PFSK-1 (cell line): ENCODE measurements around the gene LCE2B.
"Not testable (repeated sequence)": the region's sequence is repeated elsewhere in the genome, so short reads cannot be mapped to it uniquely, and the experiment has no call there.

Experiments
- FOXP2 ChIP-seq: optimal IDR thresholded peaks from 2 replicates; pipeline ENCODE3; 2011; ENCODE audit warnings: borderline replicate concordance, control low read depth, inconsistent platforms; ENCODE audit not compliant: insufficient read depth; ENCODE audit errors: extremely low read length, extremely low read depth
- POLR2AphosphoS5 ChIP-seq: IDR thresholded peaks from 2 replicates; pipeline ENCODE4 v1.6.1; 2012; ENCODE audit warnings: low read depth, mild to moderate bottlenecking, control low read depth, low read length, moderate library complexity
- SIN3A ChIP-seq: IDR thresholded peaks from 2 replicates; pipeline ENCODE4 v1.6.1; 2012; ENCODE audit warnings: mild to moderate bottlenecking, low read length, moderate library complexity, borderline replicate concordance; ENCODE audit not compliant: insufficient read depth
- TAF1 ChIP-seq: IDR thresholded peaks from 2 replicates; pipeline ENCODE4 v1.6.1; 2012; ENCODE audit warnings: low read length, control low read depth, borderline replicate concordance; ENCODE audit not compliant: insufficient read depth
- TF ChIP-seq, protein P1 (sequence below), 2 experiments: IDR thresholded peaks; 2 replicates each; pipeline versions ENCODE4 v1.6.1 to v1.8.0; 2011 to 2012; ENCODE audit warnings: low read depth in 2 of 2, low read length in 2 of 2, control low read depth in 1 of 2, inconsistent platforms in 1 of 2, mild to moderate bottlenecking in 1 of 2, moderate library complexity in 1 of 2; ENCODE audit not compliant: insufficient read depth in 1 of 2

LCE2B gene

DNA sequence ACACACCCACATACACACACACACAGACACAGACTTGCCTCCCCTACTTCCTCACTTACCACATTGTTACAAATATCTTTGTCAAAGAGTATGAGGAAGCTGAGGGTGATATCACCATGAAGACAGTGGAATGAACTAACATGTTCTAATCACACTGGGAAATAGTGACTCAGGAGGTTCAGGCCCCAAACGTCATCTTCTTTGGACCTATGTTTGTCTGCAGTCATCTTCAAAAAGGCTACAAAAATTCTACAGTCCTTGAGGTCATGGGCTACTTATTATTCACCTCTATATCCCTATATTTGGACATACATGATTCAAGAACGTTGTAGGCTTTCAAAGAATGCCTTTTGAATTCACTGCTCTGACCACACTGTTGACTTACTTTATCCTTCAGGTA lies 12.9 kb upstream of the LCE2B start:
- TF ChIP-seq POLR2AphosphoS5 (no peak), SIN3A (no peak), TAF1 (no peak), FOXP2 (no peak)
- TF ChIP-seq, protein P1, sequence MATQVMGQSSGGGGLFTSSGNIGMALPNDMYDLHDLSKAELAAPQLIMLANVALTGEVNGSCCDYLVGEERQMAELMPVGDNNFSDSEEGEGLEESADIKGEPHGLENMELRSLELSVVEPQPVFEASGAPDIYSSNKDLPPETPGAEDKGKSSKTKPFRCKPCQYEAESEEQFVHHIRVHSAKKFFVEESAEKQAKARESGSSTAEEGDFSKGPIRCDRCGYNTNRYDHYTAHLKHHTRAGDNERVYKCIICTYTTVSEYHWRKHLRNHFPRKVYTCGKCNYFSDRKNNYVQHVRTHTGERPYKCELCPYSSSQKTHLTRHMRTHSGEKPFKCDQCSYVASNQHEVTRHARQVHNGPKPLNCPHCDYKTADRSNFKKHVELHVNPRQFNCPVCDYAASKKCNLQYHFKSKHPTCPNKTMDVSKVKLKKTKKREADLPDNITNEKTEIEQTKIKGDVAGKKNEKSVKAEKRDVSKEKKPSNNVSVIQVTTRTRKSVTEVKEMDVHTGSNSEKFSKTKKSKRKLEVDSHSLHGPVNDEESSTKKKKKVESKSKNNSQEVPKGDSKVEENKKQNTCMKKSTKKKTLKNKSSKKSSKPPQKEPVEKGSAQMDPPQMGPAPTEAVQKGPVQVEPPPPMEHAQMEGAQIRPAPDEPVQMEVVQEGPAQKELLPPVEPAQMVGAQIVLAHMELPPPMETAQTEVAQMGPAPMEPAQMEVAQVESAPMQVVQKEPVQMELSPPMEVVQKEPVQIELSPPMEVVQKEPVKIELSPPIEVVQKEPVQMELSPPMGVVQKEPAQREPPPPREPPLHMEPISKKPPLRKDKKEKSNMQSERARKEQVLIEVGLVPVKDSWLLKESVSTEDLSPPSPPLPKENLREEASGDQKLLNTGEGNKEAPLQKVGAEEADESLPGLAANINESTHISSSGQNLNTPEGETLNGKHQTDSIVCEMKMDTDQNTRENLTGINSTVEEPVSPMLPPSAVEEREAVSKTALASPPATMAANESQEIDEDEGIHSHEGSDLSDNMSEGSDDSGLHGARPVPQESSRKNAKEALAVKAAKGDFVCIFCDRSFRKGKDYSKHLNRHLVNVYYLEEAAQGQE (IDR thresholded peaks at IDR 0.05; ENCODE audit: insufficient read depth in 1 of 2, low read depth in 2 of 2, low read length in 2 of 2), result no peak

DNA sequence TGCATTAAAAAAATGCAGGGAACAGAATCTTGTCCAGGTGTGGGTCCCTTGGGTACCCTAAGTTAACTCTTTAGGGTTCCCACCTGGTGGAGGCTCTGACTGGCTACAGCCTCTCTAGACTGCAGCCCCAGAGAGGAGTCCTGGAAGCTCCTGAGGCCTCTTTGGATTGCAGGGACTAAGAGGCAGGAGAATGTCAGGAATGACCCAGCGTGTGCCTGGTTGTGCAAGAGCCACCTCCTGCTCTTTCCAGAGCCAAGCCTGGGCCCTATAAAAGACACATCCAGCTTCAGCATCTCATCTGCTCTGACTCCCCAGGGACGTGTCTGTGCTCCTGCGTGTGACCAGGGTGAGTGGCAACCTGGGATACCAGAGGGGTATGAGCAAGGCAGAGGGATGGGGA lies 10.9 kb upstream of the LCE2B start, which contains the start of gene LCE2C:
Gene LCE2C, plus strand, starts transcription at position 297 of the 400 bp plus-strand sequence. CDS start 737 bp downstream, outside the sequence.
- not testable (repeated sequence) for TF ChIP-seq SIN3A, TAF1, FOXP2

DNA sequence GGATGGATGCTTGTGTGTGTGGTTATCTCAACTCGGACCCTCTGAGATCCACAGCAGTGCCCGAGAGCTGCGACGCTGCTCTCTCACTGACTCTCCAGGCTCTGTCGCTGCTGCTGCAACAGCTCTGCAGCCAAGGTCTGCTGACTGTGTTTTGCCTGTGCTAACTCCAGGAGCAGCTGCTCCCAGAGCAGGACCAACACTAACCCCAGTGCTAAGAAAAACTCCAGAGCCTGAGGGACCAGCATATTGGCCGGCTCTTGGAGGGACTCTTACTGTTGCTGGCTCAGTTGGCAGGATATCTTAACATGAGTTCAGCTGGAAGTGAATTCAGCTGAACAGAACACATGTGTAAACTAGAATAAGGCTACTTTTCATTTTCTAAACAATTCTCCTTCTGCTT lies 6.5 kb upstream of the LCE2B start:
- TF ChIP-seq TAF1 (no peak), SIN3A (no peak), POLR2AphosphoS5 (no peak), FOXP2 (no peak)
- TF ChIP-seq, protein P1 (IDR thresholded peaks at IDR 0.05; ENCODE audit: insufficient read depth in 1 of 2, low read depth in 2 of 2, low read length in 2 of 2), result no peak

DNA sequence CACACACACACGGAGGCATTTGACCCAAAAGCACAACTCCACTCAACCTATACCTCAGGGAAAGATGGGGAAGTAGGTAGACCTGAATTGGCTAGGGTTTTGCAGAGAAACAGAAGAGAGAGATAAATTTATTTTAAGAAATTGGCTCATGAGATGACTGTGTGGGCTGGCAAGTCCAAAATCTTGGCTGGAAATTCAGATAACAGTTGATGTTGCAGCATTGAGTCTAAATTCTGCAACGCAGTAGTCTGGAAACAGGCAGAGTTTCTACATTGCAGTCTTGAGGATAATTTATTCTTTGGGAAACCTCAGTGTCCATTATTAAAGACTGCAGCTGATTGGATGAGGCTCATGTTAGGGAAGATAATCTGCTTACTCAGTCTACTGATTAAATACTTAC lies 4.3 kb upstream of the LCE2B start:
- TF ChIP-seq, protein P1 (IDR thresholded peaks at IDR 0.05; ENCODE audit: insufficient read depth in 1 of 2, low read depth in 2 of 2, low read length in 2 of 2), result no peak
- TF ChIP-seq FOXP2 (no peak), TAF1 (no peak), POLR2AphosphoS5 (no peak), SIN3A (no peak)

DNA sequence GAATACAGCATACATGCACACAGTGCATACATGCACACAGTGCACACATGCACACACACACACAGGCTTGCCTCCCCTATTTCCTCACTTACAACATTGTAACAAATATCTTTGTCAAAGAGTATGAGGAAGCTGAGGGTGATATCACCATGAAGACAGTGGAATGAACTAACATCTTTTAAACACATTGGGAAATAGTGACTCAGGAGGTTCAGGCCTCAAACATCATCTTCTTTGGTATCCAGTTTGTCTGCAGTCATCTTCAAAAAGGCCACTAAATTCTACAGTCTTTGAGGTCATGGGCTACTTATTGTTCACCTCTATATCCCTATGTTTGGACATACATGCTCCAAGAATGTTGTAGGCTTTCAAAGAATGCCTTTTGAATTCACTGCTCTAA lies 2.1 kb upstream of the LCE2B start:
- no peak for TF ChIP-seq SIN3A
- no peak for TF ChIP-seq FOXP2

DNA sequence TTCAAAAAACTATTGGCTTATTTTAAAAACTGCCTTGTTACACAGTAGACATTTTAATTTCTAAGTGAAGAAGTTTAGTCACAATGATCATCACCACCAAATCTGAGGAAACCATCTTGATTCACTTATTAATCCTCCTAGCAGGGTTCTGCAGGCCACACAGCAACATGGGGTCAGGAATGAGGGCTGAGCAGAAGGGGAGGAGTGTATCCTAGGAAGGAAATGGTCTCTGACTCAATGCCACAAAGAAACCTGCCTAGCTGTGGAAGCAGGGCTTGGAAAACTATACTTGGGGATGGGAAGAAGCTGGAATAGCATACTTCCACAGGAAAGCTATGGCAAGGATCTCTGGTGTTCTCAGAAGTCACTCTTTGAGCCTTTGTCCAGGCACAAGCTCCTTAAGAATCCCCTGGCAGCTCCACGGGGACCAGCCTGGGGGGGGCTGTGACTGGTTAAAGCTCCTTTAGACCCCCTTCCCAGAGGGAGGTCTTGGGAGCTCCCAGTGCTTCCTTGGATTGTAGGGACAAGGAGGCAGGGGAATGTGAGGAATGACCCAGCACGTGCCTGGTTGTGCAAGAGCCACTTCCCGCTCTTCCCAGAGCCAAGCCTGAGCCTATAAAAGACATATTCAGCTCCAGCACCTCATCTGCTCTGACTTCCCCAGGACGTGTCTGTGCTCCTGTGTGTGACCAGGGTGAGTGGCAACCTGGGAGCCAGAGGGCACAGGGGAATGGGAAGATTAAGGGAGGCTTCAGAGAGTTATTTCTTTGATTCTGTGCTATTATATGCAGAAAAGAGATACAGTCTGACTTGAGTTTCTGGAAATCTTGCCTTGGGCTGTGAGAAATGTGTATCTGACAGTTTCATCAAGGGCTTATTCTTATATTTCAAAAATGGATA lies 12.0 kb downstream of the LCE2B start, which contains the start of gene LCE2A:
Gene LCE2A, plus strand, starts transcription at position 645 of the 900 bp plus-strand sequence. CDS start 557 bp downstream, outside the sequence.
- TF ChIP-seq FOXP2, result no peak
- TF ChIP-seq, protein P1 (IDR thresholded peaks at IDR 0.05; ENCODE audit: insufficient read depth in 1 of 2, low read depth in 2 of 2, low read length in 2 of 2), result no peak
- TF ChIP-seq TAF1, result no peak
